ENCODE results near the gene EEF2. TPM values are rescaled to one million over a fixed set of nuclear protein-coding genes. Genes with fewer than 3 reads are reported as not detected.

The EEF2 gene
- polyA plus RNA-seq, 3 donors = 264 to 836 (median 323) TPM

DNA sequence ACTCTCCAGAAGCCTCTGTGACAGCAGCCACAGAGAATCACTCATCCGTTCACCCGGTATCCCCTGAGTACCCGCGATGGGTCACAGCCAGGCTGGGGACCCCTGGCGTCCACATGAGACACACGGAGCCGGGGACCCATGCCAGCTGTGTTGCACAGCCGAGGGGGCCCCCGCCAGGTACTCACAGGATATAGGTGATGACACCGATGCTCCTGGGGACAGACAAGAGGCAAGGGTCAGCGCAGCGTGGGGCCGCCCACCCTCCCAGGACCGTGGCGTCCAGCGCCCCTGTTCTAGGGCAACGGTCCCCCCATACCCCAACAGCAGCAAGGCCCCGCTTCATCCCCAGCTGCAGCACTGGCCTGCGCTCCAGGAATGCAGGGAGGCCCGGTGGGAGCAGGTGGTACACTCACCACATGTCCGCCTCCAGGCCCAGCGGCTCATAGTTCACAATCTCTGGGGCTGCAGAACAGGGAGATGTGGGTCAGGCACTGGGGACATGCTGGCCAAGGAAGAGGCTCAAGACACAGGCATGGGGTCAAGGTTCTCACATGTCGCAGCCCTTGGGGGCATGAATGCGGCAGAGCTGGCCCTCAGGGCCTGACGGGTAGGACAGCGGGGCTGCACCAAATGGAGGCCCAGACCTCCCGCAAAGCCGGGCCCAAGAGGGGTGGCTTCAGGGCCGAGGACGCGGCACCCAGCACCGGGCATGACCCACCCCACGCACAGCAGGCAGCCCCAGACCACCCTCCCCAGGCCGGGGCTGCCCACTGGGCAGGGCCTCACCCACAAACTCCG, 21.6 kb downstream of the EEF2 start:
- Mint-ChIP-seq H3K4me1 (peaks cover 2% of the 10 kb centered on the region), H3K27me3 (ENCODE audit: low read depth in 3 of 3) (no peaks in the 10 kb centered on the region), H3K9me3 (peaks cover 0 to 2% (median 0%) of the 10 kb centered on the region in 7 donors), H3K36me3 (peaks cover 59 to 89% of the 10 kb centered on the region in 2 donors), H3K27ac (no peak overlapping the region), H3K4me3 (no peak overlapping the region)
- DNase-seq = no peak
- no peak overlapping the region for H3K27ac ChIP-seq (ENCODE audit: low read depth in 1 of 2, low read length in 2 of 2)
- TF ChIP-seq, protein P1, sequence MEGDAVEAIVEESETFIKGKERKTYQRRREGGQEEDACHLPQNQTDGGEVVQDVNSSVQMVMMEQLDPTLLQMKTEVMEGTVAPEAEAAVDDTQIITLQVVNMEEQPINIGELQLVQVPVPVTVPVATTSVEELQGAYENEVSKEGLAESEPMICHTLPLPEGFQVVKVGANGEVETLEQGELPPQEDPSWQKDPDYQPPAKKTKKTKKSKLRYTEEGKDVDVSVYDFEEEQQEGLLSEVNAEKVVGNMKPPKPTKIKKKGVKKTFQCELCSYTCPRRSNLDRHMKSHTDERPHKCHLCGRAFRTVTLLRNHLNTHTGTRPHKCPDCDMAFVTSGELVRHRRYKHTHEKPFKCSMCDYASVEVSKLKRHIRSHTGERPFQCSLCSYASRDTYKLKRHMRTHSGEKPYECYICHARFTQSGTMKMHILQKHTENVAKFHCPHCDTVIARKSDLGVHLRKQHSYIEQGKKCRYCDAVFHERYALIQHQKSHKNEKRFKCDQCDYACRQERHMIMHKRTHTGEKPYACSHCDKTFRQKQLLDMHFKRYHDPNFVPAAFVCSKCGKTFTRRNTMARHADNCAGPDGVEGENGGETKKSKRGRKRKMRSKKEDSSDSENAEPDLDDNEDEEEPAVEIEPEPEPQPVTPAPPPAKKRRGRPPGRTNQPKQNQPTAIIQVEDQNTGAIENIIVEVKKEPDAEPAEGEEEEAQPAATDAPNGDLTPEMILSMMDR (IDR thresholded peaks at IDR 0.05) = no peak
- peaks cover 29% of the 10 kb centered on the region for H4K20me1 ChIP-seq (ENCODE audit: insufficient read depth, low read length)
- no peak overlapping the region for H3K4me2 ChIP-seq (replicated peaks; ENCODE audit: extremely low read depth, low read length, poor library complexity, severe bottlenecking)
- H3K4me1 ChIP-seq (ENCODE audit: control insufficient read depth in 1 of 2, insufficient read depth in 2 of 2, low read length in 2 of 2) = no peaks in the 10 kb centered on the region
- H3K4me3 ChIP-seq (replicated peaks in 1 of 3; ENCODE audit: low read depth in 2 of 3, low read length in 3 of 3) = no peak overlapping the region
- no peak overlapping the region for H3K9ac ChIP-seq (ENCODE audit: insufficient read depth, low read length, poor library complexity, severe bottlenecking)
- peaks cover 22% of the 10 kb centered on the region for H3K79me2 ChIP-seq (ENCODE audit: insufficient read depth, low read length)
- intact Hi-C loops (cut with micrococcal nuclease) = no loop called here
- no peak overlapping the region for H2AFZ ChIP-seq (ENCODE audit: insufficient read depth, low read depth, low read length, poor library complexity, severe bottlenecking)
- no peaks in the 10 kb centered on the region for H3K9me3 ChIP-seq (replicated peaks in 1 of 2; ENCODE audit: control insufficient read depth in 1 of 2, insufficient read depth in 1 of 2, low read length in 2 of 2)
- WGBS (ENCODE audit: insufficient coverage) = 98% methylated on average over 30 of the region's 35 CpGs
- H3K27me3 ChIP-seq (ENCODE audit: control insufficient read depth in 2 of 2, insufficient read depth in 2 of 2, low read length in 2 of 2) = no peaks in the 10 kb centered on the region
- peaks cover 83 to 97% of the 10 kb centered on the region in 2 donors for H3K36me3 ChIP-seq (replicated peaks in 1 of 2; ENCODE audit: control insufficient read depth in 1 of 2, insufficient read depth in 2 of 2, low read length in 2 of 2)

DNA sequence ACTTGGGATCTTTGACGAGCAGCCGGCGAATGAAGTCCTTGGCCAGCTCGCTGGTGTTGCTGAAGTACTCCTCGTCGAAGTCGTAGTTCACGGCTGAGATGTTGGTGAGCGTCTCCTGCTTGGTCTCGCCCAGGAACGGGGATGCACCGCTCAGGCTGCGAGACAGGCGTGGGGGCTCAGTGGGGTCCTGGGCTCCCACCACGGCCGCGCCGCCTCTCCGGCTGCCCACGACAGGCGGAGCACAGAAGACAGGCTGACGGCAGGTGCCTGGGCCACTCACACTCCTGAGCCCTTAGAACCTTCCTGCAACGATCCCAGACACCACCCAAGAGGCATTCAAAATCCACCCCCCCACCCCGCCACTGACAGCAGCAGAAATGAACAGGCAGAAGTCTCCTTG, 24.3 kb downstream of the EEF2 start:
- peaks cover 72 to 90% of the 10 kb centered on the region in 2 donors for H3K36me3 ChIP-seq (replicated peaks in 1 of 2; ENCODE audit: control insufficient read depth in 1 of 2, insufficient read depth in 2 of 2, low read length in 2 of 2)
- H3K9me3 ChIP-seq (replicated peaks in 1 of 2; ENCODE audit: control insufficient read depth in 1 of 2, insufficient read depth in 1 of 2, low read length in 2 of 2) = no peaks in the 10 kb centered on the region
- no peak overlapping the region for H3K27ac Mint-ChIP-seq
- H3K9me3 Mint-ChIP-seq = peaks cover 0 to 2% (median 0%) of the 10 kb centered on the region in 7 donors
- peaks cover 0 to 1% (median 0%) of the 10 kb centered on the region in 3 donors for H3K27me3 Mint-ChIP-seq (ENCODE audit: low read depth in 3 of 3)
- H3K4me2 ChIP-seq (replicated peaks; ENCODE audit: extremely low read depth, low read length, poor library complexity, severe bottlenecking) = no peak overlapping the region
- peaks cover 2% of the 10 kb centered on the region for H3K4me1 Mint-ChIP-seq
- no peaks in the 10 kb centered on the region for H3K4me1 ChIP-seq (ENCODE audit: control insufficient read depth in 1 of 2, insufficient read depth in 2 of 2, low read length in 2 of 2)
- no peak overlapping the region for H3K4me3 Mint-ChIP-seq
- no peak overlapping the region for H3K9ac ChIP-seq (ENCODE audit: insufficient read depth, low read length, poor library complexity, severe bottlenecking)
- intact Hi-C loops (cut with micrococcal nuclease) = no loop called here
- peaks cover 4% of the 10 kb centered on the region for H3K79me2 ChIP-seq (ENCODE audit: insufficient read depth, low read length)
- H3K27ac ChIP-seq (ENCODE audit: low read depth in 1 of 2, low read length in 2 of 2) = no peak overlapping the region
- WGBS (ENCODE audit: insufficient coverage) = over 99% methylated on average over 16 of the region's 24 CpGs
- H2AFZ ChIP-seq (ENCODE audit: insufficient read depth, low read depth, low read length, poor library complexity, severe bottlenecking) = no peak overlapping the region
- peaks cover 14% of the 10 kb centered on the region for H4K20me1 ChIP-seq (ENCODE audit: insufficient read depth, low read length)
- H3K27me3 ChIP-seq (ENCODE audit: control insufficient read depth in 2 of 2, insufficient read depth in 2 of 2, low read length in 2 of 2) = no peaks in the 10 kb centered on the region
- TF ChIP-seq, protein P1 (IDR thresholded peaks at IDR 0.05) = no peak
- H3K4me3 ChIP-seq (replicated peaks in 1 of 3; ENCODE audit: low read depth in 2 of 3, low read length in 3 of 3) = no peak overlapping the region
- DNase-seq = no peak
- H3K36me3 Mint-ChIP-seq = peaks cover 50 to 85% of the 10 kb centered on the region in 2 donors

All from CD14-positive monocyte (primary cell).